HG03354 (cell line): ENCODE results near the gene LHX3.

ENCODE experiments used
- ATAC-seq: cut with Tn5 transposase; IDR thresholded peaks from one replicate; pipeline ENCODE4 v1.9.1; 2021; ENCODE audit warnings: mild to moderate bottlenecking; ENCODE audit not compliant: unreplicated experiment, poor library complexity, severe bottlenecking

The LHX3 gene

GRCh38 chr9:136185066-136185465 lies 19.9 kb downstream of the LHX3 start:
- no peak for ATAC-seq

- ATAC-seq, result no peak
These were observed 22.0 kb downstream of the LHX3 start for GRCh38 chr9:136182850-136183422.

GRCh38 chr9:136182420-136182787 lies 22.5 kb downstream of the LHX3 start:
- ATAC-seq, result no peak

- ATAC-seq, result no peak
These were observed 23.0 kb downstream of the LHX3 start for GRCh38 chr9:136181784-136182419.

- ATAC-seq, result no peak
These were observed 24.3 kb downstream of the LHX3 start for GRCh38 chr9:136180586-136180985.

GRCh38 chr9:136179761-136180160 lies 25.2 kb downstream of the LHX3 start:
- no peak for ATAC-seq

- no peak for ATAC-seq
These were observed 25.8 kb downstream of the LHX3 start for GRCh38 chr9:136179101-136179616.

- ATAC-seq, result no peak
These were observed 26.2 kb downstream of the LHX3 start for GRCh38 chr9:136178773-136179075.

GRCh38 chr9:136178061-136178772 lies 26.7 kb downstream of the LHX3 start:
- ATAC-seq, result no peak

- no peak for ATAC-seq
These were observed 27.7 kb downstream of the LHX3 start for GRCh38 chr9:136177224-136177623.

GRCh38 chr9:136175616-136176197 lies 29.2 kb downstream of the LHX3 start:
- ATAC-seq, result no peak

GRCh38 chr9:136174779-136175615 lies 29.9 kb downstream of the LHX3 start:
- no peak for ATAC-seq

- ATAC-seq, result no peak
These were observed 31.2 kb downstream of the LHX3 start for GRCh38 chr9:136173648-136174290.

GRCh38 chr9:136172412-136173079 lies 32.4 kb downstream of the LHX3 start:
- ATAC-seq, result no peak

- ATAC-seq, result no peak
These were observed 33.0 kb downstream of the LHX3 start for GRCh38 chr9:136171801-136172411.

GRCh38 chr9:136171009-136171800 lies 33.7 kb downstream of the LHX3 start:
- ATAC-seq, result no peak

- ATAC-seq, result no peak
These were observed 34.7 kb downstream of the LHX3 start for GRCh38 chr9:136170006-136170901.
